HEK293T (cell line): ENCODE measurements around the gene DYRK1A.

Experiments
- CTBP1 ChIP-seq: fragments of 450-650 bp; IDR thresholded peaks from 2 replicates; pipeline ENCODE4 v1.6.1; 2016; ENCODE audit warnings: borderline replicate concordance
- FOXK2 ChIP-seq: fragments of 450-650 bp; IDR thresholded peaks from 2 replicates; pipeline ENCODE4 v1.6.1; 2016; ENCODE audit warnings: mild to moderate bottlenecking
- HDGF ChIP-seq: fragments of 450-650 bp; IDR thresholded peaks from 2 replicates; pipeline ENCODE4 v1.6.1; 2017; ENCODE audit warnings: antibody characterized with exemption, borderline replicate concordance
- NFRKB ChIP-seq: fragments of 450-650 bp; IDR thresholded peaks from 2 replicates; pipeline ENCODE4 v1.6.1; 2016; ENCODE audit warnings: mild to moderate bottlenecking, moderate library complexity
- SUZ12 ChIP-seq: fragments of 450-650 bp; IDR thresholded peaks from 2 replicates; pipeline ENCODE4 v1.6.1; 2016; ENCODE audit warnings: mild to moderate bottlenecking

- TF ChIP-seq HDGF (no peak), FOXK2 (no peak), NFRKB (no peak), SUZ12 (no peak), CTBP1 (no peak)
Measured at GRCh38 chr21:37319551-37319950, 47.0 kb upstream of the DYRK1A start.
